ENCODE results near the gene SKA3.

DNA sequence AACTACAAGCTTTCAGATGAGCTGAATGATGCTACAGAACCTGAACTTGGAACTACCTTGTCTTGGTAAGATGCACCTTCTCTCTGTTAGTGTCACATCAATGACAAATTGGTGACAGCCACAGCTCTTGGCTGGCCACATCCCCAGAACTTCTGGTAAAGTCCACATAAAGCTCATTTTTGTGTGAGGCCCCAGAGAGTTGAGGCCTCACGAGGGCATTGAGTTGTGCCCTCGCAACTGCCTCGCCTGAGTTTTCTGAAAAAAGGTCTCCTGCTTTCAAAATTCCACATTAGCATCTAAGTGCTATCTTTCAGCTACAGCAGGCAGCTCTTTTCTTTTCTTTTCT, 42.7 kb upstream of the SKA3 start:
- TF ChIP-seq EZH2 (IDR thresholded peaks at IDR 0.05; ENCODE audit: borderline replicate concordance, low read depth, low read length, poor library complexity, severe bottlenecking) (no peak), CTCF (conservative IDR thresholded peaks at IDR 0.05; ENCODE audit: low read depth, low read length) (no peak)
